SK-N-MC (cell line): Measurements from ENCODE around the gene AHI1.

Experiments used
- DNase-seq: peaks from one replicate; pipeline ENCODE4 v3.0.0-alpha.2; 2011; ENCODE audit warnings: low read depth, low spot score
- H3K27ac ChIP-seq: fragments of 200-600 bp; sonication (generic); 2 replicates; pipeline ENCODE4 v1.5.1; 2016; ENCODE audit warnings: mixed run types
- H3K36me3 ChIP-seq: fragments of 200-600 bp; sonication (generic); 2 replicates; pipeline ENCODE4 v1.6.1; 2017; ENCODE audit warnings: antibody characterized with exemption, low read length, mixed read lengths; ENCODE audit not compliant: insufficient read depth
- H3K4me3 ChIP-seq: fragments of 200-600 bp; sonication (generic); 2 replicates; pipeline ENCODE4 v1.5.1; 2016
- H3K9ac ChIP-seq: fragments of 200-600 bp; sonication (generic); 2 replicates; pipeline ENCODE4 v1.8.0; 2017; ENCODE audit warnings: mixed run types, mixed read lengths; ENCODE audit not compliant: insufficient read length
- H3K9me3 ChIP-seq: fragments of 200-600 bp; sonication (generic); 2 replicates; pipeline ENCODE4 v1.6.1; 2017; ENCODE audit warnings: low read depth, mild to moderate bottlenecking, antibody characterized with exemption, low read length, moderate library complexity, mixed read lengths
- EZH2 ChIP-seq: fragments of 200-600 bp; sonication (generic); IDR thresholded peaks from one replicate; pipeline ENCODE4 v1.6.1; 2017; ENCODE audit warnings: antibody characterized with exemption
- FOXP2 ChIP-seq: optimal IDR thresholded peaks from 2 replicates; pipeline ENCODE3; 2011; ENCODE audit warnings: mild to moderate bottlenecking, moderate library complexity; ENCODE audit not compliant: insufficient read depth; ENCODE audit errors: extremely low read length, control extremely low read depth
- POLR2AphosphoS5 ChIP-seq: IDR thresholded peaks from 2 replicates; pipeline ENCODE4 v1.6.1; 2012; ENCODE audit warnings: mild to moderate bottlenecking, low read depth, low read length, borderline replicate concordance

Gene AHI1

DNA sequence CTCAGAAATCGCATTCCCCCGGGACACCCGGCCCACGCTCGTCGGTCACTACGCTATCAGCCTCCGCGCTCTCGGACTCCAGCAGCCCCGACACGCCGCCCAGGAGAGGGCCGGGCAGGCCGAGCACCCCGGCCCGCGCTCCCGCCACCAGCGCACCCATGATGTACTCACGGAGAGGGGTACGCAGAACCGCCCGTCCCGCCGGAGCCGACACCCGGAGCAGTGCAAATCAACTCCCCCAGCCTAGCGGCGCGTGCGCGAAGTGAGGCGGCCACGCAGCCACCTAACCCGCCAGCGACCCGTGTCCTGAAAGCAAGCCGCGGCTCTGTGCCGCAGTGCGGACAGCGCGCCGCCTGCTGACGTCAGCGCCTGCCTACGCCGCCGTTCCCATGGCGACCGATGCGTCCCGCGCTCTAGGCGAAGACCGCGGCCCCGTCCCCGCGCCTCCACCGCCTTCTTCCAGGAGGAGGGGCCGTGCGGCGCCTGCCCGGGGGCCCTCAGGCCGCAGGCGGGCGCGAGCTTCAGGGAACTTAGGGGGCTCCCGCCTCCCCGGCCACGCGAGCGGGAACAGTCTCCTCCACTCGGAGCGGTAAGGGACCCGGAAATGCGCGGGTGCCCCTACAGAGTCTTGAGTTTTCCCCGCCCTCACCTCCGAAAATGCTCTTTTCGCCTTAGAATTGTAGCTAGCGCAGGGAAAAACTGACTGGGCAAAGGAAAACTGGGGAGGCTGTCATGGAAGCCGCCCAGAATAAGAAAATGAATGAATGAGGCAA is at the start of gene AHI1:
AHI1 (minus strand) TSS at position 329 of the 773 bp plus-strand sequence. CDS start 5,503 bp downstream, outside the sequence.
- DNase-seq: no peak
- H3K27ac ChIP-seq: peak within 1 kb of the TSS; percentile 87
- H3K4me3 ChIP-seq: peak within 1 kb of the TSS; percentile 95
- H3K9me3 ChIP-seq: no peaks in the 10 kb centered on the region
- peaks cover 6% of the 10 kb centered on the region; the same call in 1 of the 2 replicates for H3K36me3 ChIP-seq
- H3K9ac ChIP-seq: peak within 1 kb of the TSS; percentile 94
- TF ChIP-seq EZH2 (no peak), FOXP2 (no peak), POLR2AphosphoS5 (peak; percentile 76; the same call in 1 of the 2 replicates)

DNA sequence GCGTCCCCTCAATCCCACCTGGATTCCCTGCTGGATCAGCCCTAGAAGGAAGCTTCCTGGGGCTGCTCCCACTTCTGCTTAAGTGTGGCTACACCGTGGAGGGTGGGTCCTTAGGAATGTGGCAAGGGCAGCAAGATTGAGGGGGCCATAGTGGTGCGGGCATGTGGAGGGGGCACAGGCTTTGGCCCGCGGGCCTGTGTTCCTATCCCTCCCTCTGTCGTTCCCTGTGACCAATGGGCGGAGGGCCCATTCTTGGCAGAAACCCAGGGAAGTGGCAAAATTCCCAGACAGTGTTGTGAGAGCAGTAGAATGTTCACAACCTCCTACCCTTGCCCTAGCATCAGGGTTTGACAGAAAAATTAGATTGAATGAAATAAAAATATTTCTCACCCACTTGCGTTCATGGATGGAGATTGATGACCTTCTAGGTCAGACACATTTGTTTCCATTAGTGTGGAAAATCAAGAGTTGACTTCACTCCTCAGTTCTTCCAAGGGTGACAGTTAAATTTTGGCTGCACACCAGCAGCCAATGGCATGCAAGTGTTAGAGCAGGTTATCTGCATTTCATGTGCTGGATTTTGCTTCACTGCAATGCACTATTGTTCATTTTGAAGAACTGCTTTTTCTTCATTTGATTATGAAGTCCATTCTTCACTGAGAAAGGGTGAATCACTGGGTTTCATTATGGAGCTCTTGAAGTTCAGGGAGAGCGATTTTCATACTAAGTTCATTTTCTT is 49.3 kb upstream of the AHI1 start:
- H3K27ac ChIP-seq: no peak overlapping the region
- H3K36me3 ChIP-seq: no peaks in the 10 kb centered on the region
- no peak overlapping the region for H3K9ac ChIP-seq
- H3K4me3 ChIP-seq: no peak overlapping the region
- no peak for TF ChIP-seq EZH2
- no peak for TF ChIP-seq POLR2AphosphoS5
- H3K9me3 ChIP-seq: no peaks in the 10 kb centered on the region
- DNase-seq: no peak

GRCh38 chr6:135546206-135546605 is 48.7 kb upstream of the AHI1 start:
- DNase-seq: no peak

GRCh38 chr6:135540207-135540840 is 42.8 kb upstream of the AHI1 start:
- H3K27ac ChIP-seq: no peak overlapping the region
- H3K4me3 ChIP-seq: no peak overlapping the region
- H3K36me3 ChIP-seq: no peaks in the 10 kb centered on the region
- no peak overlapping the region for H3K9ac ChIP-seq
- DNase-seq: no peak
- TF ChIP-seq FOXP2 (no peak), EZH2 (no peak), POLR2AphosphoS5 (no peak)
- H3K9me3 ChIP-seq: no peaks in the 10 kb centered on the region

More at GRCh38 chr6:135546206-135546605, 48.7 kb upstream of the AHI1 start:
- H3K4me3 ChIP-seq: no peak overlapping the region
- no peak overlapping the region for H3K27ac ChIP-seq
- TF ChIP-seq POLR2AphosphoS5 (no peak), FOXP2 (no peak), EZH2 (no peak)
- no peak overlapping the region for H3K9ac ChIP-seq
- H3K9me3 ChIP-seq: no peaks in the 10 kb centered on the region
- no peaks in the 10 kb centered on the region for H3K36me3 ChIP-seq

DNA sequence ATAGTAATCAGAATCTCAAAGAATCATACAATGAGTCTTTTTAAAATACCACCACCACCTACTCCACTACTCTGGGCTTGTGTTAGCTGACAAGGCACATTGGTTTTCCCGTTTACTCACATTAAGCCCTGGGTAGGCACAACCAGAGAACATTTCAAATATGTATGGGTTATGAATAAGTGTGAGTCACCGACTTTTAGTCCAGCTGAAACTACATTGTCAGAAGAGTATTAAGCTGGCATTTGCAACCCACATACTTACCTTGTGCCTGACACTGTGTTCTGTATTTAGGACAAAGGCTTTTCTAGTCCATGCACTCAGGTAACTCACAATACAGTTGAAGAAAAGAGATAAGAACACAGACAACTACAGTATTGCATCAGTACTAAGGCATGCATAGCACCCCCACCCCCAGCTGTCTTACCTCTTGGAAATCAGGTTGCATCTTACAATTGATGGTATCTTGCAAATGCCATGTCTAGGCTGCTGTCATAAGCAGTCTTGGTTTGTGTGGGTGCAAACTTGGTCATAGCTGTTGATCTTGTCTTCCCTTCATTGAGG is 40.3 kb upstream of the AHI1 start:
- no peak for DNase-seq
- no peak overlapping the region for H3K9ac ChIP-seq
- H3K9me3 ChIP-seq: no peaks in the 10 kb centered on the region
- H3K36me3 ChIP-seq: no peaks in the 10 kb centered on the region
- TF ChIP-seq FOXP2 (no peak), EZH2 (no peak), POLR2AphosphoS5 (no peak)
- H3K4me3 ChIP-seq: no peak overlapping the region
- no peak overlapping the region for H3K27ac ChIP-seq

- H3K36me3 ChIP-seq: no peaks in the 10 kb centered on the region
- H3K27ac ChIP-seq: no peak overlapping the region
- no peaks in the 10 kb centered on the region for H3K9me3 ChIP-seq
- no peak overlapping the region for H3K9ac ChIP-seq
- DNase-seq: peak; percentile 35
- TF ChIP-seq POLR2AphosphoS5 (no peak), EZH2 (no peak), FOXP2 (no peak)
- H3K4me3 ChIP-seq: no peak overlapping the region
Observed at GRCh38 chr6:135535989-135536414, 38.5 kb upstream of the AHI1 start.

- H3K27ac ChIP-seq: no peak overlapping the region
- no peak overlapping the region for H3K4me3 ChIP-seq
- H3K36me3 ChIP-seq: no peaks in the 10 kb centered on the region
- H3K9ac ChIP-seq: no peak overlapping the region
- no peaks in the 10 kb centered on the region for H3K9me3 ChIP-seq
- TF ChIP-seq FOXP2 (no peak), POLR2AphosphoS5 (no peak), EZH2 (no peak)
- DNase-seq: no peak
Observed at GRCh38 chr6:135534773-135535380, 37.3 kb upstream of the AHI1 start.

GRCh38 chr6:135532559-135532958 is 35.0 kb upstream of the AHI1 start:
- H3K36me3 ChIP-seq: no peaks in the 10 kb centered on the region
- H3K4me3 ChIP-seq: no peak overlapping the region
- H3K27ac ChIP-seq: no peak overlapping the region
- H3K9ac ChIP-seq: no peak overlapping the region
- TF ChIP-seq POLR2AphosphoS5: no peak
- no peak for TF ChIP-seq FOXP2
- no peak for TF ChIP-seq EZH2
- DNase-seq: no peak
- H3K9me3 ChIP-seq: no peaks in the 10 kb centered on the region
